ENCODE data around the gene LRRC4.

LRRC4 gene

DNA sequence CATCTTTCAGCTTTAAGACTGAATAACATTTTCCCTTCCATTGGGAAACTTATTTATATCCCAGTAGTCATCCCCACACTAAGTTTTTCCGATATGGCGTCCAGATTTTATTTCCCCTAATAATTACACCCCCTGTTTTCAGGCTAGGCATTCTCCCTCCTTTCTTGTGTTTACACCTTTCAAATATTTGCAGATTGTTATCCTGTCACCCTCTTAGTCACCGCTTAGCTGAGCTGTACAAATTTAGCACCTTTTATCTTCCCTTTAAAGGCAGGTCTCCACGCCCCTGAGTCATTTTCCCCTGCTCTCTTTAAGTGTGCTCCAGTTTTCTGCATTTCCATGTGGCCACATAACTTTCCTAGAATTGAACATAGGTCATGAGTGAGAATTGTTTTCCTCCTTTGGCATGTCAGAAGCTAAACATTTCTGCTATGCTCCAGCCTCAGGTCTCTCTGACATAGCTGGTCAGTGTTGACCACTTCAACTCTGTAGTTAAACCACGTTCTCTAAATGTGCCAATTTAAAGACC is 47.4 kb downstream of the LRRC4 start:
- in situ Hi-C loops (cut with HindIII; ENCODE audit: low sequenced_read_pairs) = no loop called here

DNA sequence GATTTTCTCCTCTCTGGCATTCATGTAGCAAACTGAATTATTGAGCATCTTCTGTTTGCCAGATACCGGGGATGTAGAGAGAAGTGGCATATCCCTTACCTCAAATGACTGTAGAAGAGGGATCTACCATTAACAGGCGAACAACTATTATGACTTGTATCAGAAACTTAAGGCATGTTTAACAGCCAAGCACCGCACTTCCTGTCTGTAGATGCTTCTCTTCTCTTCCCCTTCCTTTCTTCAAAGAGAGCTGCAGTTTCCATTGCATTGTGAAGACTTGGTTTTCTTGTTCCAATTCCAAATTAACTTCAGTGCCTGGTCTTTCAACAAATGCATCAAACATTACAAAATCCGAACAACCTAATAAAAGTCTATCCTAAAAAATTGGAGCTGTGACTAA is 49.3 kb downstream of the LRRC4 start:
- in situ Hi-C loops (cut with HindIII; ENCODE audit: low sequenced_read_pairs) = no loop called here

DNA sequence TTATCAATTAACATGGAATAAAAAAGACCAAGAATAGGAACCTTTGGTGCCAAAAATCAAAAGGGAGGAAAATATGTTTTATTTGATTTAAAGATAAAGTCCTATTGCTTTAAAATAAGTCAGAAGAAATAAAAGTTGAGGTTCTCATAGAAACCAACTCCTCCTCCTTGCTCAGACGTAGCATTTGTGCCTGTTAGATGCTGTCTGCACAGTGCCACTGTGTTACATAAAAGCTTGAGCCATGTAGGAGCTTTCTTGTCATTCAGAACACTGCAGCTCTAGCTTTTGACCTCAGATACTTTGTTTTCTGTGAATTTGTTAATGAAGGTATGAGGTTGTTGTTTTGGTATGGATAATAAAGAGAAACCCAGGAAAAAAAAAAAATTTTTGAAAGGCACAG is 50.3 kb downstream of the LRRC4 start:
- in situ Hi-C loops (cut with HindIII; ENCODE audit: low sequenced_read_pairs) = no loop called here

DNA sequence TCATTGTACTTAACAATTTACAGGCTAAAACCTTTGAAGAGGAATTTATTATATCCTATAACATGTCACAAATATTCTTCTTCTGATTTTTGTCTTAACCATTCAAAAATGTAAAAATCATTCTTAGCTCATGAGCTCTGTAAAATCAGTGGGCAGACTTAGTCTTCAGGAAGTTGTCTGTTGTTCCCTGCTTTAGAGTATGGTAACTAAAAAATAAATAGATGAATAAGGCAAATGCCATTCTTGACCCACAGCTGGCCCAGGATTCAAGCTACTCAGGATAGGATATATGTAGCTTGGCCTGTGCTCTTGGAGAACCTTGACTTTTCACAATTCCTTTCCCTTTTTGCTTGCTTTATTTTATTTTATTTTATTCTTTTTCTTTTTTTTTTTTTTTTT is 51.5 kb downstream of the LRRC4 start:
- in situ Hi-C loops (cut with HindIII; ENCODE audit: low sequenced_read_pairs) = no loop called here

DNA sequence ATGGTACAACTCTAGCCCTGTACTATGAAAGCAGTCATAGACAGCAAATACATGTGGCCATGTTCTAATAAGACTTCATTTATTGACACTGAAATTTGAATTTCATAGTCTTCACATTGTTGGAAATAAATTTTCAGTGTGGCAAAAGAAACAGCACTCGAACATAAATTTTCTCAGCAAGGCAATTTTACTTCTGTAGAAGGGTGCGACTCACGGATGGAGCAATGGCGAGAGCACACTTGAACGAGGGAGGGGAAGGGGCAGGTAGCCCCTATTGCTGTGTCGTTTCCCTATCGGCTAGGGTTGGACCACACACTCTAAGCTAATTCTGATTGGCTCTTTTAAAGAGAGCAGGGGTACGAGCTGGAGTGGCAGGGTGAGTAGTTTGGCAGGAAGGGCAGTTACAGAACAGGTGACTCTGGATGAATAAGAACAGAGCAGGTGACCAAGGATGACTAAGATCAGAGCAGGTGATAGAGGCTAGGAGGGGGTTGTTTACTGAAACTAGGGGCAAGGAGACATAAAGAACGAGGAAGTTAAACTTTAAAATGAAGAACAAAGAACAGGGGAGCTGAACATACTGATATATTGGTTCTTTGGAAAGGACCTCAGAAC is 52.0 kb downstream of the LRRC4 start:
- in situ Hi-C loops (cut with HindIII; ENCODE audit: low sequenced_read_pairs) = no loop called here

DNA sequence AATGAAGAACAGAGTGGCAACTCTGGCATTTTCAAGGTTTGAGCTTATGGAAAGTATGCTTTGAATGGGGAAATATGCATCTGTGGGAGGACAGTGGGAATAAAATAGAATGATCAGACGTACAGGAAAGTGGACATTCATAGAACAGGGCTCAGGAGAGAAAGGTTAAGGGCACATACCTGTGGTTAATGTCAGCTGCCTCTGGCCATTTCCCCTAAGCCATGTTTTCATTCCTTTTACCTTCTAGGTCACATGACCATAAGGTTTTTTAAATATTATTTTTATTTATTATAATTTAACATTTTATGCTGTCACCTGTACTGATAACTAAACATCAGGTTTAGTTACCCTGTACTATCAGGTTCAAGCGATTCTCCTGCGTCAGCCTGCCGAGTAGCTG is 52.8 kb downstream of the LRRC4 start:
- in situ Hi-C loops (cut with HindIII; ENCODE audit: low sequenced_read_pairs) = no loop called here
